ENCODE measurements around the gene TJP1.
A peak's percentile ranks its signal among the peaks of the same experiment; 100 is the strongest.

TJP1 gene

GRCh38 chr15:29687939-29688505 is 134.2 kb downstream of the TJP1 start:
- FAIRE-seq = no peak
- TF ChIP-seq CTCF (IDR thresholded peaks at IDR 0.05; ENCODE audit: insufficient read depth, missing control alignments) = no peak

DNA sequence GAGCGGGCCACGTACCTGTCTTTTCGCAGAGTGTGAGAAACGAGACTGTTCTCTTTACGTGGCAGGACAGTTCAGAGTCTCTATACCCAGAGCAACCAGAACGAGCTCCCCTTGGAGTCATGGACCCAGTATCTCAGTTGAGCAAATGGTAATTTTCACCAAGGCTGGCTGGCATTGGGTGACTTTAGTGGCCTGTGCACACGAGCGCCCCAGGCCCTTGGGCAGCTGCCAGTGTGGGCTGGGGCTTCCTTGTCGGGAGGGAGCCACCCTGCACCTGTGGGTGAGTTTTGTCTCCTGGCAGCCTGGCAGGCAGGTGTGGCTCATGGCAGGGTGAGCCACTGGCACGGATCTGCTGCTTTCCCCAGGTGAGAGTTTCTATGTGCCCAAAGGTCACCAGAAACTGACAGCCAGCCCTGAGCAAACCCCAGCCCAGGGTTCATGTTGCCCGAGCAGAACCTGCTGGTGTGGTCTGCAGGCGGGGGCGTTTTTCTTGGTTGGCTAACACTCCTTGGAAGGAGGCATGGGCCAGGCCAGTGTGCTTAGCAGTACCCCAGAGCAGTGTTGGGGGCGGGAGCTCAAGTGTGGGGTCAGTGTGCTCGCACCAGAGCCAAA is 135.0 kb downstream of the TJP1 start:
- FAIRE-seq (no peak), DNase-seq (ENCODE audit: insufficient read length, low spot score) (no peak)
- no peak for TF ChIP-seq CTCF (IDR thresholded peaks at IDR 0.05; ENCODE audit: insufficient read depth, missing control alignments)

More at GRCh38 chr15:29687939-29688505, 134.2 kb downstream of the TJP1 start:
- no peak for DNase-seq (ENCODE audit: insufficient read length, low spot score)

DNA sequence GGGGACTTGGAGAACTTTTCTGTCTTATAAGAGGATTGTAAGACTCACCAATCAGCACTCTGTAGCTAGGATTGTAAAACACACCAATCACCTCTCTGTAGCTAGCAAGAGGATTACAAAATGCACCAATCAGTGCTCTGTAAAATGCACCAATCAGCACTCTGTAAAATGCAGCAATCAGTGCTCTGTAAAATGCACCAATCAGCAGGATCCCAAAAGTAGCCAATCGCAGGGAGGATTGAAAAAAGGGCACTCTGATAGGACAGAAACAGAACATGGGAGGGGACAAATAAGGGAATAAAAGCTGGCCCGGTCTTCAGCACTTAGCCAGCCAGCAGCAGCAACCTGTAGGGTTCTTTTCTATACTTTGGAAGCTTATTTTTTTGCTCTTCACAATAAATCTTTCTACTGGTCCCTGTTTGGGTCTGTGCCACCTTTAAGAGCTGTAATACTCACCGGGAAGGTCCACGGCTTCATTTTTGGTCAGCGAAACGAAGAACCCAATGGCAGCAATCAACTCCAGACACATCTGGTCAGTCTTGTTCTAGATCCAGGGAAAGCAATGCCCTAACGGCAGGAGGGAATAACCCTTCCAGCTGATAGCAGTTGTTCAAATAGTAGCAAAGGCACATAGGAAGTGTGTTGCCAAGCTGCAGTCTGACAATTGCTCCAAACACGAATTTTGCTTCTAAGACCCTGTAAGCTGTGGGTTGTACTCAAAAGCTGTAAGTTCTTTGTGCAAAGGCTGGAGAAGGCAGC is 135.6 kb downstream of the TJP1 start:
- no peak for TF ChIP-seq CTCF (IDR thresholded peaks at IDR 0.05; ENCODE audit: insufficient read depth, missing control alignments)
- DNase-seq (ENCODE audit: insufficient read length, low spot score) (no peak), FAIRE-seq (no peak)

- DNase-seq (ENCODE audit: insufficient read length, low spot score) (no peak), FAIRE-seq (no peak)
- no peak for TF ChIP-seq CTCF (IDR thresholded peaks at IDR 0.05; ENCODE audit: insufficient read depth, missing control alignments)
Observed at GRCh38 chr15:29686079-29686425, 136.2 kb downstream of the TJP1 start.

DNA sequence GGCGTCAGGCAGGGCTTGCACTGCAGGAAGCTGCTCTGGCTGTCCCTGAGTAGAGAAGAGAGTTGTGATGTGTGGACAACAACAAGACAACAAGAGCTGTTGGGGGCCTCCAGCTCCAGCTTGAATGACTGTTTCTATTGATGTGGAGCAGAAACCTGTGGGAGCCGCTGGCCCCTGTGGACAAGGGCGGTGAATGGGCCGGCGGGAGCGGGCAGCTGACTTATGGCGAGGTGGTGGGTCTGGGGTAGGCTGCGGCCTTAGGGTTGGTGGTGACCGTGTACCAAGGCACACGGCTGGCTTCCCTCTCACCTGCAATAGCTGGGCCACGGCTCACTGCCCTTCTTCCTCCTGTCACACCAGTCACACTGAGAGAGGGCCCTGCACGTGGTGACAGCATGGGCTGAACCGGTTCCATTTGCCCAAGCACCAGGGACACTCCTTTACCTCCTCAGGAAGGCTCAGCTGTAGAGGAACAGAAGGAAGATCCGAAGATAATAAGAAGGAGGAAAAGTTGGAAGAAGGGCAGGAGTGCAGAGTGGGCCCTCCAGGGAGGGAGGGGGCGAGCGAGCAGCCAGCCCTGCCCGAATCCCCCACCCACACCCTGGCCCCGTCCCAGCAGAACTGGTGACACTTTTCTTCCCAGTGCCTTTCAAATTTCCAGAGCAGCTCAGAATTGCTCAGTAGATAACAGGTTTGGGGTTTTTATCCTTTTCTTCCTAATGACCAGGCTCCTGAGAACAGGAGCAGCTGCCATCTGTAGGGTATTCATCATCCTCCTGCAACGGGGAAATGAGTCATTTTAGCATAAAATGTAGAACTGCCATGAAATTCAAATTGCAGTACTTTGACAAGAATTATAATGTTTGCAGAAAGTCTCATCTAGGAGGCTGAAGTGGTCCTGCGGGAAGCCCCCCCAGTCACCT is 136.9 kb downstream of the TJP1 start:
- FAIRE-seq = no peak

GRCh38 chr15:29682781-29683180 is 139.5 kb downstream of the TJP1 start:
- FAIRE-seq (peak; percentile 29), DNase-seq (ENCODE audit: insufficient read length, low spot score) (no peak)
- TF ChIP-seq CTCF (IDR thresholded peaks at IDR 0.05; ENCODE audit: insufficient read depth, missing control alignments) = no peak

More for the DNA sequence above, 136.9 kb downstream of the TJP1 start:
- DNase-seq (ENCODE audit: insufficient read length, low spot score) = no peak
- no peak for TF ChIP-seq CTCF (IDR thresholded peaks at IDR 0.05; ENCODE audit: insufficient read depth, missing control alignments)
